ENCODE data around the gene IL17RB. TPM values are rescaled to one million over a fixed set of nuclear protein-coding genes. Genes with fewer than 3 reads are reported as not detected.

IL17RB gene
- total RNA-seq, 1 donor, result 0.81 TPM

DNA sequence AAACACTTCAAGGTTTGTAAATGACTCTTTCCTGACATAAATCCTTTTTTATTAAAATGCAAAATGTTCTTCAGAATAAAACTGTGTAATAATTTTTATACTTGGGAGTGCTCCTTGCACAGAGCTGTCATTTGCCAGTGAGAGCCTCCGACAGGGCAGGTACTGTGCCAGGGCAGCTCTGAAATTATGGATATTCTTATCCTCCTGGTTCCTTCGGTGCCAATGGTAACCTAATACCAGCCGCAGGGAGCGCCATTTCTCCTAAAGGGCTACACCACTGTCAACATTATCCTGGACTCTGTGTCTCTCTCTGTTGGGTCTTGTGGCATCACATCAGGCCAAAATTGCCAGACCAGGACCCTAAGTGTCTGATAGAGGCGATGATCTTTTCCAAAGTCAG, 33.1 kb upstream of the IL17RB start:
- no peak overlapping the region for H3K4me3 ChIP-seq (ENCODE audit: low read depth, low read length)
- TF ChIP-seq, protein P1, sequence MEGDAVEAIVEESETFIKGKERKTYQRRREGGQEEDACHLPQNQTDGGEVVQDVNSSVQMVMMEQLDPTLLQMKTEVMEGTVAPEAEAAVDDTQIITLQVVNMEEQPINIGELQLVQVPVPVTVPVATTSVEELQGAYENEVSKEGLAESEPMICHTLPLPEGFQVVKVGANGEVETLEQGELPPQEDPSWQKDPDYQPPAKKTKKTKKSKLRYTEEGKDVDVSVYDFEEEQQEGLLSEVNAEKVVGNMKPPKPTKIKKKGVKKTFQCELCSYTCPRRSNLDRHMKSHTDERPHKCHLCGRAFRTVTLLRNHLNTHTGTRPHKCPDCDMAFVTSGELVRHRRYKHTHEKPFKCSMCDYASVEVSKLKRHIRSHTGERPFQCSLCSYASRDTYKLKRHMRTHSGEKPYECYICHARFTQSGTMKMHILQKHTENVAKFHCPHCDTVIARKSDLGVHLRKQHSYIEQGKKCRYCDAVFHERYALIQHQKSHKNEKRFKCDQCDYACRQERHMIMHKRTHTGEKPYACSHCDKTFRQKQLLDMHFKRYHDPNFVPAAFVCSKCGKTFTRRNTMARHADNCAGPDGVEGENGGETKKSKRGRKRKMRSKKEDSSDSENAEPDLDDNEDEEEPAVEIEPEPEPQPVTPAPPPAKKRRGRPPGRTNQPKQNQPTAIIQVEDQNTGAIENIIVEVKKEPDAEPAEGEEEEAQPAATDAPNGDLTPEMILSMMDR (IDR thresholded peaks at IDR 0.05; ENCODE audit: insufficient read depth, low read length), result no peak
- no peak for DNase-seq (ENCODE audit: low read depth)

DNA sequence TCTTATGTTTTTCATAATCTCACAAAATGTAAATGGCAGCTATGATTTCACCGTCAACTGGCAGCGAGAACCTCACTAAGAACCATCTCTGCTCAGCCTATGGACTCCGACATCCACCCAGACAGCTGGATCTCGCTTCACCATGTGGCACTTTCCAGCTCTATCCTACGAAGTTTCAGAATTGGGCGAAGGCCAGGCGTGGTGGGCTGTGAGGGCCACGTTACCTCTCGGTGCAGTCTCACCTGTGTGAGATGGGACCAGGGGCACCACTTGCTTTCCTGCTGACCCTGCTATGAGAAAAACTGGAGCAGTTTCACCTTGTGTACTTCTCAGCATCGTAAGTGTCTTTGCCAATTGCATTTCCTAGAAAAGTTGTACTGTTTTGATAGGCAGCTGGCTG, 32.5 kb upstream of the IL17RB start:
- TF ChIP-seq, protein P1 (IDR thresholded peaks at IDR 0.05; ENCODE audit: insufficient read depth, low read length), result no peak
- H3K4me3 ChIP-seq (ENCODE audit: low read depth, low read length), result no peak overlapping the region
- DNase-seq (ENCODE audit: low read depth), result no peak

DNA sequence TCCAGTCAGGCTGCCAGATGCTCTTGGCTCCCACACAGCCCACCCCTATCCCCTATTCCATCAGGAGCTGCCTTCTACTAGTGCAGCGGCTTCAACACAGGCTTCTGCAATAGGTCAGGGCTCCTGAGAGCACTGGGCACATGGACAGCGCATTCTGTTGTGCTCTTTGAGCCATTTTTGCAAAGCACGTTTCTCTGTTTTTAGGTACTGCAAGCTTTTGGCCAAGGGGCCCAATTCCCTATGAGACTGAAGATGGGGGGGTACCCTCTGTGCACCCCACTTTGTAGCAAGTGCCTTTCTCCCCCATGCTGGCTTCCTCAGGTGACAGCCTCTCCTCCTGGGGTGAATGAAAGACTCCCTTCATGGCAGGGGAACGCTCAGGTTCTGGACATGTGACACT, 31.3 kb upstream of the IL17RB start:
- DNase-seq (ENCODE audit: low read depth), result no peak
- no peak overlapping the region for H3K4me3 ChIP-seq (ENCODE audit: low read depth, low read length)
- TF ChIP-seq, protein P1 (IDR thresholded peaks at IDR 0.05; ENCODE audit: insufficient read depth, low read length), result no peak

DNA sequence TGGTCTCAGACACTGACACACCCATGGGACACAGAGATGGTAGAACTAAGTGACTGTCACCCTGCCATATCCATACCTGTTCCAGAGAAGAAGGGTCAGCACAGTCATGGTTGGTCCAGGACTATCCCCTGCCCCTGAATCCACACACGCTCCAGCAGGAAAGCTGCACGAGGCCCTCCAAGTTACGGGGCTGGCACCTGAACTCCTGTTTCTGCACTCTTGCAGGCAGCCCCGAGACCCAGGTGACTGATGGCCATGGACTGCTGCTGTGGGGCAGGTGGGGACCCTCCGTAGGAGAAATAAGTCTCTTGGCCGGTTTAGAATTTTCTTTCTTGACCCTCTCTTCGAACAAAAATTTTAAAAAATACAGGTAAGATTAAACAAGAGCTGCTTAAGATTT, 30.7 kb upstream of the IL17RB start:
- TF ChIP-seq, protein P1 (IDR thresholded peaks at IDR 0.05; ENCODE audit: insufficient read depth, low read length), result no peak
- DNase-seq (ENCODE audit: low read depth), result no peak
- H3K4me3 ChIP-seq (ENCODE audit: low read depth, low read length), result no peak overlapping the region

DNA sequence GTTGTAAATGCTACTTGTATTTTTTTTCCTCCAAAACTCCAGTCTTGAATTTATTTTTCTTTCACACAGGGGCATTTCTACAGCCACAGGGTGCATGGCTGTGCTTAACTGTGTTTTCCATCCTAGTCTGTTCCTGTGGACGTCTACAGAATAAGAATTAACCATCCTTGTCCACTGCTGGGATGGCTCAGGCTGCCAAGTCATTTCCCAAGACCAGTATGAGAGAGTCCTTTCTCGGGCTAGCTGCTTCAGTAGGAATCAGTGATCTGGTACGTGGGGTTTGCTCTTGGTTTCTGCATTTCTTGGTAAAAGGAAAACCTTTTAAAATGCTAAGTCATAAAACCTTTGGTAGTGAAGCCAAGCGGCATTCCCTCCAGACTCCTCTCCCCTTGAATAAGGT, 29.9 kb upstream of the IL17RB start:
- DNase-seq (ENCODE audit: low read depth), result no peak

DNA sequence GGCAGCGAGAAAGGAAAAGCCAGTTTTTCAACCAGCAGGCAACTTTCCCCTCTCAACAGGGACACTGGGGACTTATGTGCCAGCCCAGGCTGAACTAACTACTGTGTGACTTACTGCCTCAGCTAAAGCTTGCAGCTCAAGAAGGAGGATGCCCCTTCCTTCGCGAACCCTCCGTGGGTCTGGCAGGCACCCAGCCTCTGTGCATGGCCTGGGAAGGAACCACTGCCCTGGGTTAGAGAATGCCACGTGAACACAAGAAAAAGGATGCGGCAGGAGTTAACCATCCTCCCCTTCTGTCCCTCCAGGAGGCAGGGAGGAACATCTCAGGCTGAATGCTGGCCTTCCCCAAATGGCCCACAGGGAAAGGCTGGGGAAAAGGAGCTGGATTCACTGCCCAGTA, 29.2 kb upstream of the IL17RB start:
- DNase-seq (ENCODE audit: low read depth), result no peak
- no peak overlapping the region for H3K4me3 ChIP-seq (ENCODE audit: low read depth, low read length)

More for the DNA sequence above, 29.9 kb upstream of the IL17RB start:
- H3K4me3 ChIP-seq (ENCODE audit: low read depth, low read length), result no peak overlapping the region
- TF ChIP-seq, protein P1 (IDR thresholded peaks at IDR 0.05; ENCODE audit: insufficient read depth, low read length), result no peak

DNA sequence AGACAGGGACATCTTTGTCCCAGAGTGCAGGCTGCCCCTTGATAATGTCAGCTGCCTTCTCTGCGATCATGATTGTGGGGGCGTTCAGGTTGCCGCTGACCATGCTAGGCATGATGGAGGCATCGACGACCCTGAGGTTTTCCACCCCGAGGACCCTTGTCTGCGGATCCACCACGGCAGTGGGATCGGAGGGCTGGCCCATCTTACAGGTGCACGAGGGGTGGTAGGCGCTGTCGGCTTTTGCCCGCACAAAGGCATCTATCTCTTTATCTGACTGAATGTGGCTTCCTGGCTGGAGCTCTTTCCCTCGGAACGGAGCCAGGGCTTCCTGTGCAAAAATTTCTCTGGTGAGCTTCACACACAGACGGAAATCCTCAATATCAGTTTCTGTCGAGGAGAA, 28.6 kb upstream of the IL17RB start:
- no peak overlapping the region for H3K4me3 ChIP-seq (ENCODE audit: low read depth, low read length)
- TF ChIP-seq, protein P1 (IDR thresholded peaks at IDR 0.05; ENCODE audit: insufficient read depth, low read length), result no peak
- DNase-seq (ENCODE audit: low read depth), result no peak

More for the DNA sequence above, 29.2 kb upstream of the IL17RB start:
- TF ChIP-seq, protein P1 (IDR thresholded peaks at IDR 0.05; ENCODE audit: insufficient read depth, low read length), result no peak
